GM12875 (cell line): ENCODE measurements around the gene FLII.
"Not testable (repeated sequence)": the region's sequence is repeated elsewhere in the genome, so short reads cannot be mapped to it uniquely, and the experiment has no call there.

Source experiments
- H3K4me3 ChIP-seq: one replicate; pipeline ENCODE4 v1.5.1; 2011; ENCODE audit warnings: low read depth, low read length, control low read depth
- CTCF ChIP-seq: IDR thresholded peaks from 2 replicates; pipeline ENCODE4 v1.5.1; 2011; ENCODE audit warnings: low read depth, mild to moderate bottlenecking, control low read depth, inconsistent platforms, low read length, moderate library complexity, borderline replicate concordance; ENCODE audit not compliant: insufficient read depth

FLII gene

GRCh38 chr17:18218756-18219415 is 39.7 kb downstream of the FLII start:
- H3K4me3 ChIP-seq = no peak overlapping the region
- no peak for TF ChIP-seq CTCF

GRCh38 chr17:18217412-18218015 is 41.0 kb downstream of the FLII start:
- no peak overlapping the region for H3K4me3 ChIP-seq
- TF ChIP-seq CTCF = peak; percentile 98

GRCh38 chr17:18216906-18217305 is 41.6 kb downstream of the FLII start:
- not testable (repeated sequence) for H3K4me3 ChIP-seq

- H3K4me3 ChIP-seq = no peak overlapping the region
- no peak for TF ChIP-seq CTCF
Observed at GRCh38 chr17:18213666-18214270, 44.8 kb downstream of the FLII start.

GRCh38 chr17:18208092-18208491 is 50.4 kb downstream of the FLII start:
- no peak for TF ChIP-seq CTCF
- no peak overlapping the region for H3K4me3 ChIP-seq

- no peak overlapping the region for H3K4me3 ChIP-seq
- no peak for TF ChIP-seq CTCF
Observed at GRCh38 chr17:18206962-18207361, 51.6 kb downstream of the FLII start.

- TF ChIP-seq CTCF = no peak
Observed at GRCh38 chr17:18205861-18206260, 52.7 kb downstream of the FLII start.

GRCh38 chr17:18203308-18203707 is 55.2 kb downstream of the FLII start:
- TF ChIP-seq CTCF = no peak

More at GRCh38 chr17:18205861-18206260, 52.7 kb downstream of the FLII start:
- H3K4me3 ChIP-seq = no peak overlapping the region

More at GRCh38 chr17:18203308-18203707, 55.2 kb downstream of the FLII start:
- no peak overlapping the region for H3K4me3 ChIP-seq
